Retinal pigment epithelial cell (primary cell): ENCODE measurements around the gene FOXF1.
A peak's percentile ranks its signal among the peaks of the same experiment; 100 is the strongest.

Experiments
- DNase-seq: peaks from one replicate; pipeline ENCODE4 v3.0.0-alpha.2; 2010; ENCODE audit warnings: low read depth
- H3K4me3 ChIP-seq: 2 replicates; pipeline ENCODE4 v1.5.1; 2011; ENCODE audit warnings: mild to moderate bottlenecking, low read length, control low read depth, moderate library complexity
- TF ChIP-seq, protein P1 (sequence below): conservative IDR thresholded peaks from 2 replicates; pipeline ENCODE4 v1.5.1; 2011; ENCODE audit warnings: low read depth, low read length, control low read depth, inconsistent platforms

Gene FOXF1

DNA sequence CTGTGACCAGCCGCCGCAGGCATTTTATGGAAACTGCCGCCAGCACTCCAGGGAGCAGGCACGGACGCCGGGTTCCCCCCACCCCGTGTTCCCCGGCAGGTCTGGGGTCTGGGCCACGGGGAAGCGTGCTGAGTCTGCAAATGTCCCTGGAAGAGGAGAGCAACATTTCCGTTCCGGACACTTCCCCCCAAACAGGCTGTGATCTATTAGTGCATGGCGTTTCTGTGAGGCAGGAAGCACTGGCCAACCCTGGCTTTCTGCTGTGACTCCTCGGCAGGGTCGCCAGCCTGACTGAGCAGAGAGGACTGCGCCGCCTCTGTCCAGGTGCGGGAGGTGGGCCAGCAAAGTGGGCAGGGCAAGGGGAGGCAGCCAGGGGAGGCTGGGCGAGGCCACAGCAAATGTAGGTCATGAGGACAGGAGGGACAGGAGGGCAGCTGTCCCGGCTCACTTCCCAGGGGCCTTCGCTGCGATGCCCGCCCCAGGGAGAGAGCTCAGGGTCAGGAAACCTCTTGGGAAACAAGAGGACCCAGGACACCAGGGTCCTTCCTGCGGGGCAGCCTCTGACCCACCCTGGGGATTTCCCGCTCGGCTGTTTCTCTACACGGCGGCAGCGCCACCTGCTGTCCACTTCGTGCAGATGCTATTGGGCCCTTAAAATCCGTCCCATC lies 9.5 kb downstream of the FOXF1 start:
- TF ChIP-seq, protein P1, sequence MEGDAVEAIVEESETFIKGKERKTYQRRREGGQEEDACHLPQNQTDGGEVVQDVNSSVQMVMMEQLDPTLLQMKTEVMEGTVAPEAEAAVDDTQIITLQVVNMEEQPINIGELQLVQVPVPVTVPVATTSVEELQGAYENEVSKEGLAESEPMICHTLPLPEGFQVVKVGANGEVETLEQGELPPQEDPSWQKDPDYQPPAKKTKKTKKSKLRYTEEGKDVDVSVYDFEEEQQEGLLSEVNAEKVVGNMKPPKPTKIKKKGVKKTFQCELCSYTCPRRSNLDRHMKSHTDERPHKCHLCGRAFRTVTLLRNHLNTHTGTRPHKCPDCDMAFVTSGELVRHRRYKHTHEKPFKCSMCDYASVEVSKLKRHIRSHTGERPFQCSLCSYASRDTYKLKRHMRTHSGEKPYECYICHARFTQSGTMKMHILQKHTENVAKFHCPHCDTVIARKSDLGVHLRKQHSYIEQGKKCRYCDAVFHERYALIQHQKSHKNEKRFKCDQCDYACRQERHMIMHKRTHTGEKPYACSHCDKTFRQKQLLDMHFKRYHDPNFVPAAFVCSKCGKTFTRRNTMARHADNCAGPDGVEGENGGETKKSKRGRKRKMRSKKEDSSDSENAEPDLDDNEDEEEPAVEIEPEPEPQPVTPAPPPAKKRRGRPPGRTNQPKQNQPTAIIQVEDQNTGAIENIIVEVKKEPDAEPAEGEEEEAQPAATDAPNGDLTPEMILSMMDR = peak; percentile 93
- no peak for DNase-seq
- H3K4me3 ChIP-seq = no peak overlapping the region

DNA sequence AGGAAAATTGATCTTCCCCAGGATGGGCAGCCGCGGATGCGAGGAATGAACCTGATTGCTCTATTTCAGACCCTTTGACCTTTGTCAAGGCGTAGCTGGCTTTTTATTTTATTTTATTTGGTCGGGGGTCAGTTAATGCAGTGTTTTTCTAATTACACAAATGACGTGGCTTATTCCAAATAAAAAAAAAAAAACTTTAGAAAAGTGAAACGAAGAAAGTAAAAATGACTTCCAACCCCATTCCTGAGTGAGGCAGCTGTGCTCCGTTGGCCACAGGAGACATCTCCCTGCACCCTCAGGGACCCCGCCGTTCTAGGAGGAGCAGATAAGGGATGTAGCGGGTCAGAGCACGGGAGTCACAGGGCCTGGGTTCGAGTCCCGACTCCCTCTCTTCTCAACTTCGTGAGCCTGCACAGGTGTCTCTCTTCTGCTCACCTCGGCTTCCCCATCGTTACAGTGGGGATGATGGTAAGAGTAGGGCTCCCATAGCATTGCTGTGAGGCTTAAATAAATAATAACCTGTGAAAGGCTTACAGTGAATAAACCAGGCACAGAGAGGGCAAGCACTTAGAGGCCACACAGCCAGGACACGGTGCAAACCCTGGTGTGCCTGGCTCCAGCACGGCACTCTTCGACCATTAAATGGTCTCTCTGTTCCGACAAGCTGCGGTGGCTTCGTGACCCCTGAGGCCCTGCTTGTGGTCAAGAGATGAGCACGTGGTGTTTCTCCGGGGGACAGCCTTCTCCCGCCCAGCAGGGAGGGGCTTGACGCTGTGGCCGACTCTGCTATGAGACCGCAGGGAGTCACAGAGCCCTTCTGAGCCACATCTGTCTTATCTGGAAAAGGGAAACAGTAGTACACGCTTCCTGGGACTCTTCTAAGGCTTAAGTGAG lies 10.2 kb downstream of the FOXF1 start:
- H3K4me3 ChIP-seq = no peak overlapping the region
- TF ChIP-seq, protein P1 = no peak
- no peak for DNase-seq

DNA sequence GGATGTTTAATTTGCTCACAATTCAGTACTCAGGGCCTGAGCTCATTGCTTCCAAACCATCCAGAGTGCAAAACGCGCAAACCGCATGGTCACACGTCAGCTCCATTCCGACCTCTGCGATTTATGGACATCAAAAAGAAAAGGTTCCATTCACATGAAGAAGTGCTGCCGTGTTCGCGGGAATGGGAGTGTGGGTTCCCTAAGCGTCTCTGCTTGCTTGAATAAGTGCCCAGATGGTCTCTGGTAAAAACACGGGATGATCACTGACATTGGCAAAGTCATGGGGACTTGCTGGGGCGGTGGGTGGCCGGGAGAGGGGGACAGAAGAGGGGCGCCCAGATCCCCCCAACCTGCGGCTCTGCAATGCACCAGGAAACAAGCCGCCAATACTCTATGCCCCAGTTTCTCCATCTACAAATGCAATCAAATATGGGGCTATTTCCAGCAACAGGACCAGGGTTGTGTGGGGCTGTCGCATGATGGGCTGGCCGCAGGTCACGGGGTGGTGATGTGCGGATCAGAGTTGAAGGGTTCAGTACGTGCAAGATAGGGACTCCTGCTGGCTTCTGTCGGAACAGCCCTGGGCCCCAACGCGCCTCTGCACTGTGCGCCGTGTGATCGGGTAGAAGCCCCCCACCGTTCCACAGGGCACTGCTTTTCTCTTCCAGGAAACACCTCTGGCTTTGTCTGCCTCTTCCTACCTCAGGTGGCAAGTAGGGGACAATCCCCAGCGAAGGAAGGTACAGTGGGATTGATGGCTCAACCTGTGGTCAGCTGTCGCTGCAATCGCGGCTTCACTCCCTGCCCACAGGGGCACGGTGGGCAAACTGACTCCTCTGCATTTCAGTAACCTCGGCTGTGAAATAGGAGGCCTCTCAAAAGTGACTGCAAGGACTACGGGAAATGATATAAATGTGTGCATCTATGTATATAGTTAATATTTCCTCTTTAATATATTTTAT lies 11.2 kb downstream of the FOXF1 start:
- TF ChIP-seq, protein P1 = no peak
- no peak for DNase-seq
- H3K4me3 ChIP-seq = no peak overlapping the region

DNA sequence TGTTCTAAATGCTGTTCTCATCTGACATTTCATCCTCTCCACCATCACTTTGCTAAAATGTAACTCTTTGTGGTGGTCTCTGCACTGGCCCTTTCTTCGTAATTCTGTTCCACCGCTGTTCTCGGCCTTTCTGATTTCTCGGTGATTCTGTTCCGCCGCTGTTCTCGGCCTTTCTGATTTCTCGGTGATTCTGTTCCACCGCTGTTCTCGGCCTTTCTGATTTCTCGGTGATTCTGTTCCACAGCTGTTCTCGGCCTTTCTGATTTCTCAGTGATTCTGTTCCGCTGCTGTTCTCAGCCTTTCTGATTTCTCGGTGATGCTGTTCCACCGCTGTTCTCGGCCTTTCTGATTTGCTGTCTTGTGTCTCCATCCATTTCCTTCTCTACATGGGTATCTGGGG lies 12.3 kb downstream of the FOXF1 start:
- H3K4me3 ChIP-seq = no peak overlapping the region
- TF ChIP-seq, protein P1 = no peak
- DNase-seq = no peak

DNA sequence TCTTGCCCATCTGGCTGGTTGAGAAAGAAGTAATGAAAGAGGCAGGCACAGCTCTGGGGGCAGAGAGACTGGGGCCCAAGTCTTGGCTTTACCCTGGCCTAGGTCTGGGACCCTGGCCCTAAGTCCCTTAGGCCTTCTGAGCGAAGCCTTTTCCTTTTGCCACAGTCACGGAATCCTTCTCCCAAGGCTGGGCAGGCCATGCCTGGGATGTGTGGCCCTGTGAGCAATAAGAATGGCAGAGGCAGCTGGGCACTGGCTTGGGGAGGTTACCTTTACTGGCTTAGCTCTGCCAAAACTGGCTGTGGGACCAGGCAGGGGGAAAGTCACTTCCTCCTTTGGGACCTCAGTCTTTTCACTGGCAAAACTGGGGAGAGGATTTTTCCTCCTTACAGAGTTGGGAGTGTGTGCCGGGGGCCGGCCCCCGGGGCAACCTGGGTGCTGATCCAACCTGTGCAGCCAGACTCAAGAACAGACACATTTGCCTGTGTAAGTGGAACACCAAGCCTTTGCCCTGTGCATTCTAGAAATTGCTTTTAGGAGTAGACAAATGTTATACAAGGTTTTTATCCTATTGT lies 12.9 kb downstream of the FOXF1 start:
- DNase-seq = no peak
- no peak overlapping the region for H3K4me3 ChIP-seq
- TF ChIP-seq, protein P1 = no peak

DNA sequence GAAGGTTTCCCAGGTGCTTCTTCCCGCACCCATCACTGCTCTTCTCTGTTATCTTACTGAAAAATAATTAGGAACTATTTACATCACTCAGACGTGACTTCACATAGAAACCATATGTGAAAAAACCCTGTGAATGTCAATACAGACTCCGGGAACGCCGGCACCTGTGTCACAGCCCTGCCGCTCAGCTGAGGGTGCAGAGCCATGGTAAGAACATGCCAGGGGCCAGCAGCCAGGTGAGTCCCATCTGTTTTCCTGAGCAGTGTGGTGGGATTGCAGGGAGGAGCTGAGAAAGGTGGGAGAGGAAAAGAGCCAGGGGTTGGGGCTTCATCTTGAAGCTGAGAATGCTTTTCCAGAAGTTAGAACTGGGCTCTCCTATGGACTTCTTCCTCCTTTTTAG lies 13.7 kb downstream of the FOXF1 start:
- H3K4me3 ChIP-seq = no peak overlapping the region
- DNase-seq = no peak
- TF ChIP-seq, protein P1 = no peak
